ENCODE results near the gene CSMD2. TPM values are rescaled to one million over a fixed set of nuclear protein-coding genes. Genes with fewer than 3 reads are reported as not detected.
A peak's percentile ranks its signal among the peaks of the same experiment; 100 is the strongest.

Gene CSMD2
- total and polyA plus RNA-seq, 2 of the 8 experiments (the other 6 are each of a cell fraction or from before 2014, with no cell fraction given), result 7.0 to 14.7 TPM

- TF ChIP-seq HDAC2 (IDR thresholded peaks at IDR 0.05; ENCODE audit: borderline replicate concordance in 1 of 2, low read depth in 2 of 2, low read length in 2 of 2), result no peak
- no peak for TF ChIP-seq CHD1 (IDR thresholded peaks at IDR 0.05; ENCODE audit: low read depth, low read length)
- no peak for TF ChIP-seq ATF3 (IDR thresholded peaks at IDR 0.05; ENCODE audit: insufficient read depth, low read depth, low read length)
- no peak for TF ChIP-seq BCL11A (IDR thresholded peaks at IDR 0.05; ENCODE audit: low read depth in 2 of 2, low read length in 2 of 2)
- TF ChIP-seq GTF2F1 (IDR thresholded peaks at IDR 0.05; ENCODE audit: borderline replicate concordance, low read depth, low read length), result no peak
- TF ChIP-seq BACH1 (IDR thresholded peaks at IDR 0.05; ENCODE audit: low read length), result no peak
- TF ChIP-seq TCF12 (IDR thresholded peaks at IDR 0.05; ENCODE audit: low read depth, low read length), result no peak
- TF ChIP-seq TEAD4 (IDR thresholded peaks at IDR 0.05; ENCODE audit: low read depth, low read length), result peak; percentile 28; the same call in 1 of the 2 replicates
- no peak for TF ChIP-seq CHD7 (IDR thresholded peaks at IDR 0.05; ENCODE audit: insufficient replicate concordance, low read length)
- no peak for TF ChIP-seq JUND (IDR thresholded peaks at IDR 0.05; ENCODE audit: low read length)
These were observed 692.6 kb downstream of the CSMD2 start, which contains the start of gene ZSCAN20 (continued) for GRCh38 chr1:33472269-33472980.
